ENCODE data around the gene DPP3.

DPP3 gene

DNA sequence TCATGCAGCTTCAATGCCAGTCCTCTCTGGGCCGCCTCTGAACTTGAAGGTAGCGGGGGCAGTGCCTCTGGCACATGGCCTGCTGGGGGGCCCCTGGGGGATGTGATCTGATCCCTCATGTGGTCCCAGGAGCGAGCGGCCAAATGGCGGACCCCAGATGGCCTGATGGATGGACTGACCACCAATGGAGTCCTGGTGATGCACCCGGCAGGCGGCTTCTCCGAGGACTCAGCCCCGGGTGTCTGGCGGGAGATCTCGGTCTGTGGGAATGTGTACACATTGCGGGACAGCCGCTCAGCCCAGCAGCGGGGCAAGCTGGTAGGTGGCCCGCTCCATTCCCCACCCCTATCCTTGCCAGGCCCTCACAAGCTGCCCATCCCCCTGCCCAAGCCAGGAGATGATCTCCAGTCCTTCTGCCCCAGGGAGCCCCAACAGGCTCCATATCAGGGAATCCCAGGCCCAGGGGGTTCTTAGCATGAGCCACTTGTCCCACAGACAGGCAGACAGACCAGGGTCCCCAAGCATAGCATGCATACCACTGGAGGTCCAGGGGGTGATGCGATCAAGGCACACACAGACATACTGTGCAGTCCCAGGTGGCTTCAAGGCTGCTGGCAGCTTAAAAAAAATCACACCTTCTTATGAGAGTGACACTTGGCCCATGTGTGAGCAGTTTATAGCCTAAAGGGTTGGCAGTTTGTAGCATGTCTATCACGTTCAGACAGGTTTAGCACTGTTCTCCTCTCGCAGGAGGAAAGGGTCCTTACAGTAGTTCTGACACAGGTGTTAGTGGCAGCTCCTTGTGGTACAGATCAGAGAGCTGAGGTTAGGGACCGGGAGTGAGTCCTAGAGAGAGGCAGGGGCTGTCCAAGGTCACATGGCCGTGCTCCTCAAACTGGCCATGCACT is 6.4 kb upstream of the DPP3 start:
- DNase-seq (ENCODE audit: low read depth in 1 of 2, low spot score in 1 of 2), result no peak
- Histone ChIP-seq H3K27me3 (ENCODE audit: insufficient read depth, poor library complexity, severe bottlenecking) (no peaks in the 10 kb centered on the region), H3K27ac (replicated peaks) (no peak overlapping the region), H3K4me3 (replicated peaks; ENCODE audit: insufficient read depth, low read length) (no peak overlapping the region)
- TF ChIP-seq, protein P1, sequence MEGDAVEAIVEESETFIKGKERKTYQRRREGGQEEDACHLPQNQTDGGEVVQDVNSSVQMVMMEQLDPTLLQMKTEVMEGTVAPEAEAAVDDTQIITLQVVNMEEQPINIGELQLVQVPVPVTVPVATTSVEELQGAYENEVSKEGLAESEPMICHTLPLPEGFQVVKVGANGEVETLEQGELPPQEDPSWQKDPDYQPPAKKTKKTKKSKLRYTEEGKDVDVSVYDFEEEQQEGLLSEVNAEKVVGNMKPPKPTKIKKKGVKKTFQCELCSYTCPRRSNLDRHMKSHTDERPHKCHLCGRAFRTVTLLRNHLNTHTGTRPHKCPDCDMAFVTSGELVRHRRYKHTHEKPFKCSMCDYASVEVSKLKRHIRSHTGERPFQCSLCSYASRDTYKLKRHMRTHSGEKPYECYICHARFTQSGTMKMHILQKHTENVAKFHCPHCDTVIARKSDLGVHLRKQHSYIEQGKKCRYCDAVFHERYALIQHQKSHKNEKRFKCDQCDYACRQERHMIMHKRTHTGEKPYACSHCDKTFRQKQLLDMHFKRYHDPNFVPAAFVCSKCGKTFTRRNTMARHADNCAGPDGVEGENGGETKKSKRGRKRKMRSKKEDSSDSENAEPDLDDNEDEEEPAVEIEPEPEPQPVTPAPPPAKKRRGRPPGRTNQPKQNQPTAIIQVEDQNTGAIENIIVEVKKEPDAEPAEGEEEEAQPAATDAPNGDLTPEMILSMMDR (IDR thresholded peaks at IDR 0.05; ENCODE audit: insufficient read depth, low read length), result no peak
- TF ChIP-seq, protein P2, sequence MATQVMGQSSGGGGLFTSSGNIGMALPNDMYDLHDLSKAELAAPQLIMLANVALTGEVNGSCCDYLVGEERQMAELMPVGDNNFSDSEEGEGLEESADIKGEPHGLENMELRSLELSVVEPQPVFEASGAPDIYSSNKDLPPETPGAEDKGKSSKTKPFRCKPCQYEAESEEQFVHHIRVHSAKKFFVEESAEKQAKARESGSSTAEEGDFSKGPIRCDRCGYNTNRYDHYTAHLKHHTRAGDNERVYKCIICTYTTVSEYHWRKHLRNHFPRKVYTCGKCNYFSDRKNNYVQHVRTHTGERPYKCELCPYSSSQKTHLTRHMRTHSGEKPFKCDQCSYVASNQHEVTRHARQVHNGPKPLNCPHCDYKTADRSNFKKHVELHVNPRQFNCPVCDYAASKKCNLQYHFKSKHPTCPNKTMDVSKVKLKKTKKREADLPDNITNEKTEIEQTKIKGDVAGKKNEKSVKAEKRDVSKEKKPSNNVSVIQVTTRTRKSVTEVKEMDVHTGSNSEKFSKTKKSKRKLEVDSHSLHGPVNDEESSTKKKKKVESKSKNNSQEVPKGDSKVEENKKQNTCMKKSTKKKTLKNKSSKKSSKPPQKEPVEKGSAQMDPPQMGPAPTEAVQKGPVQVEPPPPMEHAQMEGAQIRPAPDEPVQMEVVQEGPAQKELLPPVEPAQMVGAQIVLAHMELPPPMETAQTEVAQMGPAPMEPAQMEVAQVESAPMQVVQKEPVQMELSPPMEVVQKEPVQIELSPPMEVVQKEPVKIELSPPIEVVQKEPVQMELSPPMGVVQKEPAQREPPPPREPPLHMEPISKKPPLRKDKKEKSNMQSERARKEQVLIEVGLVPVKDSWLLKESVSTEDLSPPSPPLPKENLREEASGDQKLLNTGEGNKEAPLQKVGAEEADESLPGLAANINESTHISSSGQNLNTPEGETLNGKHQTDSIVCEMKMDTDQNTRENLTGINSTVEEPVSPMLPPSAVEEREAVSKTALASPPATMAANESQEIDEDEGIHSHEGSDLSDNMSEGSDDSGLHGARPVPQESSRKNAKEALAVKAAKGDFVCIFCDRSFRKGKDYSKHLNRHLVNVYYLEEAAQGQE (IDR thresholded peaks at IDR 0.05; ENCODE audit: insufficient replicate concordance, low read depth), result no peak
- no peak for TF ChIP-seq POLR2AphosphoS5 (IDR thresholded peaks at IDR 0.05; ENCODE audit: low read depth)
- TF ChIP-seq GABPA (IDR thresholded peaks at IDR 0.05; ENCODE audit: low read depth), result no peak
- TF ChIP-seq SPI1 (IDR thresholded peaks at IDR 0.05; ENCODE audit: borderline replicate concordance, low read depth), result no peak

DNA sequence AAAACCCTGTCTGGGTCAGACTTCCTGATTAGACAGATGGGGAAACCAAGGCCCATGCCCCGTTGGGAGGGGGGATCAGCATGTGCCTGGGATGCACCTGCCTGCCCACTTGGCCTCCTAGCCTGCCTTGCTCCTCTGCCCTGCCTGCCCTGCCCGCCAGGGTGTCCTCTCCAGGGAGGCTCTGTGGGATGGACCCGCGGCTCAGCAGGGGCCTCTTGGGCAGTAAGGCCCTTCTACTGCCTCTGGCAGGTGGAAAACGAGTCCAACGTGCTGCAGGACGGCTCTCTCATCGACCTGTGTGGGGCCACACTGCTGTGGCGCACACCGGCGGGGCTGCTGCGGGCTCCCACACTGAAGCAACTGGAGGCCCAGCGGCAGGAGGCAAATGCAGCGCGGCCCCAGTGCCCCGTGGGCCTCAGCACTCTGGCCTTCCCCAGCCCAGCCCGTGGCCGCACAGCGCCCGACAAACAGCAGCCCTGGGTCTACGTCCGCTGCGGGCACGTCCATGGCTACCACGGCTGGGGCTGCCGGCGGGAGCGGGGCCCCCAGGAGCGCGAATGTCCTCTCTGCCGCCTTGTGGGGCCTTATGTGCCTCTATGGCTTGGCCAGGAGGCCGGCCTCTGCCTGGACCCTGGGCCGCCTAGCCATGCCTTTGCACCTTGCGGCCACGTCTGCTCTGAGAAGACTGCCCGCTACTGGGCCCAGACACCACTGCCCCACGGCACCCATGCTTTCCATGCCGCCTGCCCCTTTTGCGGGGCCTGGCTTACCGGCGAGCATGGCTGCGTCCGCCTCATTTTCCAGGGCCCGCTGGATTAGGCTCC is 4.7 kb upstream of the DPP3 start:
- Histone ChIP-seq H3K4me3 (replicated peaks; ENCODE audit: insufficient read depth, low read length) (no peak overlapping the region), H3K27ac (replicated peaks) (no peak overlapping the region), H3K27me3 (ENCODE audit: insufficient read depth, poor library complexity, severe bottlenecking) (no peaks in the 10 kb centered on the region)
- DNase-seq (ENCODE audit: low read depth in 1 of 2, low spot score in 1 of 2), result no peak
- TF ChIP-seq SPI1 (IDR thresholded peaks at IDR 0.05; ENCODE audit: borderline replicate concordance, low read depth) (no peak), GABPA (IDR thresholded peaks at IDR 0.05; ENCODE audit: low read depth) (no peak), POLR2AphosphoS5 (IDR thresholded peaks at IDR 0.05; ENCODE audit: low read depth) (no peak)
- TF ChIP-seq, protein P2 (IDR thresholded peaks at IDR 0.05; ENCODE audit: insufficient replicate concordance, low read depth), result no peak
- TF ChIP-seq, protein P1 (IDR thresholded peaks at IDR 0.05; ENCODE audit: insufficient read depth, low read length), result no peak

DNA sequence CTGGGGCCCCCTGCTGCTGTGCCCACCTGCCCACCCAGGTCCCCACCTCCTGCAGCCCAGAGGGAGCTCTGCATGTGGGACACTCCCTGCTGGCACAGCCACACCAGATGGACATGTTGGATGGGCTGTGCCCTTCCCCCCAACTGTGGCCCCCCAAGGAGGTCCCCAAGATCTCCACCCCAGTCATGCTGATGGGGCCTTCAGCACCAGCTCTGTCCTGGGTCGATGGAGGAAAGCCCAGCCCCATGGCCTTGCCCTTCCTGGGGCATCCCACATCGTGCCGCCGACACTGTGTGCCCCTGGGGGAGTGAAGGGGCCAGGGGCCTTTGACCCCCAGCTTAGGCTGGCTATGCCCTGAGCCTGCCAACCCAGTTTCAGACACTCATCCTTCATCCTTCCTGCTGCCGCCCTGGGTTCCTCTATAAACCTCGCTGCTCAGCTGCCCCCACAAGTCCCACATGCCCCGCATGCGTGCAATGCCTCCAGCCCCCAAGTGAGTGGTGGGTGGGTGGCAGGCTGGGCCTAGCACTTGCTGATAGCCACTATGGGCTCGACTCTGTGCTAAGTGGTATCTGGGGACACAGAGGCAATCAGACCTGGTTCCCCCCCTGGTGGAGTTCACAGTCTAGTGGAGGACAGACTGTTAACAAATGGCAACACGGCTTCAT is 3.9 kb upstream of the DPP3 start:
- TF ChIP-seq POLR2AphosphoS5 (IDR thresholded peaks at IDR 0.05; ENCODE audit: low read depth) (0 out of 2 replicates have a peak, but pooled peaks have one; percentile 12), SPI1 (IDR thresholded peaks at IDR 0.05; ENCODE audit: borderline replicate concordance, low read depth) (no peak)
- Histone ChIP-seq H3K27me3 (ENCODE audit: insufficient read depth, poor library complexity, severe bottlenecking) (no peaks in the 10 kb centered on the region), H3K27ac (replicated peaks) (no peak overlapping the region), H3K4me3 (replicated peaks; ENCODE audit: insufficient read depth, low read length) (no peak overlapping the region)
- DNase-seq (ENCODE audit: low read depth in 1 of 2, low spot score in 1 of 2), result no peak

Measured in HL-60 (cell line).